HG02973 (cell line): Measurements from ENCODE around the gene IRS1.

Experiments
- ATAC-seq: cut with Tn5 transposase; IDR thresholded peaks from one replicate; pipeline ENCODE4 v1.9.1; 2021; ENCODE audit warnings: moderate library complexity; ENCODE audit not compliant: unreplicated experiment

The IRS1 gene

GRCh38 chr2:226727251-226727650, 72.4 kb downstream of the IRS1 start:
- no peak for ATAC-seq

DNA sequence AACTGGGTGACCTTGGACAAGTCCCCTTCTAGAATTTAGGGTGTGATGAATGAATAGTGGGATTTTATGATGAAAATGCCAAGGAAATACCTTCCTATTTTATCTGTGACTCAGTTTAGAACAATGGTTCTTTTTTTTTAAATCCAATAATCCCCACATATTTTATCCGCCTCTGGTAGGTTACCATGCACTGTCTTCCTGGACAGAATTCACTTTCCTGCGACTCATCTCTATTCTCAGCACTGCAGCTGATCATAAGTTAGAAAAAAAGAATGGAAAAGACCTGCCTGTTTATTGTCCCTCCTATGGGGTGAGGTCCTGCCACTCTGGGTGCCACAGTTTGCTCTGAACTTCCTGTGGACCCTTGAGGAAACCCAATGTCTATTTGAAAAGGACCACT, 73.1 kb downstream of the IRS1 start:
- no peak for ATAC-seq

GRCh38 chr2:226725126-226725860, 74.3 kb downstream of the IRS1 start:
- no peak for ATAC-seq

DNA sequence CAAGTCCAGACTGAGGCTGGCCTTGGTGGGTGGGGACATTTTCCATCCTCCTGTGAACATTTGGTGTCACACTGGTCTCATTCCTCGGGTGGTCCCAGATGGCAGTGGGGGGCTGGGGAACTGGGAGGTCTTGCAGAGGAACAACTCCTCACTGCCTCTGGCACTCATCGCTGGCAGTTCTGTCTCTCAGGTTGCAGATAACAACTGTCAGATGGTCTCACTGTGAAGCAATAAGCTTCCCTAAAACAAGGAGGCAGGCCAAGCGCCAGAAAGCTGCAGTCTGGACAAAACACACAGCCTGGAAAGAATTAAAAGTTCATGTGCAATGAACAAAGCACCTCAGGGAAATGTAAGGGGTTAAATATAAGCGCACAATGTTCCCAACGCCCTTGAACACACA, 78.1 kb downstream of the IRS1 start:
- no peak for ATAC-seq

DNA sequence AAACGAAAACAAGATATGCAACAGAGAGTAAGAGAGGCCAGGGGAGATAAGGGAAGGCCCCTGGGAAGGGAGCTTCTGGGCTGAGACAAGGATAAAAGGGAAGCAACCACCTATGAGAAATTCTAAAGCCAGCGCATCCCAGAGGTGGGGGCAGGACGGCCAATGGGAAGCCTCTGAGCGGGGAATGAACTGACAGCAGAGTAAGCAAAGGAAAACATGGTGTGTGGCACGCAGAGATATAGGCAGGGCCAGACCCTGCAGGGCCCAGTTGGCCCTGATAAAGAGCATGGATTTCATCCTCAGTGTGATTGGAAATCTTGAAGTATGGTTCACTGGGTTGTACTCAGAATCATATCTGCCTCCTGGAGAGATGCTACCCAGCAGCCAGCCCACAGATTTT, 78.7 kb downstream of the IRS1 start:
- no peak for ATAC-seq

- no peak for ATAC-seq
These were observed 81.9 kb downstream of the IRS1 start for GRCh38 chr2:226717719-226718118.

DNA sequence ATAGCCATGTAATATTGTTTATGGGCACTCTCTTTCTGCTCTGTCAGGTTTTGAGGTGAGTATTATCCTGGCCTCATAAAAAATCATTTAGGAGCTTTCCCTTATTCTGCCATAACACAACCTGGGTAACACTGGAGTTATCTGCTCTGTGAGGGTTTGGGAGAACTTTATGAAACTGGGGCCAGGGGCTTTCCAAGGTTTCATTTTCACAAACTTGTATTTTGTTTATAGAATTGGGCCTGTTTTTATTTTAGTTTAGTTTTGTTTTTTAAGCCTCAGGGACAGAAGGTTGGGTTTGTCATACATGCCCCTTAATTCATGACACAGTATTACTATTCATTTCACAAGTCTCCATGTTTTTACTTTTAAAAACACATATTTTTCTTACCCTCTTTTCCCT, 83.5 kb downstream of the IRS1 start:
- ATAC-seq = peak; percentile 58

GRCh38 chr2:226715347-226715990, 84.2 kb downstream of the IRS1 start:
- ATAC-seq = peak; percentile 13

- no peak for ATAC-seq
These were observed 86.7 kb downstream of the IRS1 start for GRCh38 chr2:226712941-226713340.

- ATAC-seq = no peak
These were observed 87.9 kb downstream of the IRS1 start for GRCh38 chr2:226711606-226712296.

- ATAC-seq = no peak
These were observed 92.1 kb downstream of the IRS1 start for GRCh38 chr2:226707499-226707898.

DNA sequence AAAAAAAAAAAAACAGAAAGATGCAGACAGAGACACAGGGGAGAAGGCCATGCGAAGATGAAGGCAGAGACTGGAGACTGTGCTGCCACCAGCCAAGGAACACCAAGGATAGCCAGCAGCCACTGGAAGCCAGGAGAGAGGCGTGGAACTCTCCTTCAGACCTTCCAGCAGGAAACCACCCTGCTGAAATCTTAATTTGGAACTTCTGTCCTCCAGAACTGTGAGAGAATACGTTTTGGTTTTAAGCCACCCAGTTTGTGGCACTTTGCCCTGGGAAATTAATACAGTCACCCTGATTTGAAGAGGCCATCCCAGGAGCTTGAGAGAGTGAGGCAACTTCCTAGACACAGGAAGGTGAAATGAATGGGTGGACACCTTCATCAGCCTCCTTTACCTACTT, 93.7 kb downstream of the IRS1 start:
- ATAC-seq = no peak

DNA sequence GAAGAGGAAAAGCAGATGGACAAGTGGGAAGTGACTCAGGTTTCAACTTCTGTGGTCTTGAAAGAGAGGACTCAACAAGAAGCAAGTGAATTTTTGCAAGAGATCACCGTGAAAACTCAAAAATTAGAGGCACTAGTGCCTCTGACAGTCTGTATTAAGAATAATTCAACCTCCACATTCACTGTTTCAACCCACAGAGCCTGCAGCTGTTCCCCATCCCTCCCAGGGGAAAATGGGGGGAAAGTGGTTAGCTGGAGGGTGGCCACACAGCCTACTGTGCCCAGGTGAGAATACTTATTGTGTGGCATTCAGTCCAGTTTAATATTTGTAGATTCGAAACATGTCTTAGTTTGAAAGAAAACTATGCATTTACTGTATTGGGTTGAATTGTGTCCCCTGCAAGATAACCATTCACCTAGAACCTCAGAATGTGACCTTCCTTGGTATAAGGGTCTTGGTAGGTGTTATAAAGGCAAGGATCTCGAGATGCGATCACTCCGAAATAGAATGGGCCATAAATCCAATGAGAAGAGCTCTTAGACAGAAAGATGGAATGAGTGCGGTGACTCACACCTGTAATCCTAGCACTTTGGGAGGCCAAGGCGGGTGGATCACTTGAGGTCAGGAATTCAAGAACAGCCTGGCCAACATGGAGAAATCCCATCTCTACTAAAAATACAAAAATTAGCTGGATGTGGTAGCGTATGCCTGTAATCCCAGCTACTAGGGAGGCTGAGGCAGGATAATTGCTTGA, 94.3 kb downstream of the IRS1 start:
- no peak for ATAC-seq

- no peak for ATAC-seq
These were observed 96.1 kb downstream of the IRS1 start for GRCh38 chr2:226703514-226703913.

GRCh38 chr2:226702376-226702775, 97.2 kb downstream of the IRS1 start:
- ATAC-seq = no peak

DNA sequence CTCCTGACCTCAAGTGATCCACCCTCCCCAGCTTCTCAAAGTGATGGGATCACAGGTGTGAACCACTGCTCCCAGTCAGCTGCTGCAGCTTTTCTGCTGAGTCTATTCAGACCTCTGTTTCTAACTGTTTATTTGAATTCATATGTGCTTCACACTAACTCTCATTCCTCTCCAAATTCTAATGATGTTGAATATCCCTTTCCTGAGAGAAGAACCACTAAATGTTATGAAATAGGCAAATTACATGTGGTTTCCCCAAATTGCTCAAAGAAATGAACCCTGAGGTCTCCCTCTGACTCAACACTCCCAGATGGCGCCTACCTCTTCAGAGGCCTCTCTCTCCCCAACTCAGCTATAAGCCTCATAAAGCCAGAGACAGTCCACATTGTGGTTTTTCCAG, 98.6 kb downstream of the IRS1 start:
- peak; percentile 75 for ATAC-seq

DNA sequence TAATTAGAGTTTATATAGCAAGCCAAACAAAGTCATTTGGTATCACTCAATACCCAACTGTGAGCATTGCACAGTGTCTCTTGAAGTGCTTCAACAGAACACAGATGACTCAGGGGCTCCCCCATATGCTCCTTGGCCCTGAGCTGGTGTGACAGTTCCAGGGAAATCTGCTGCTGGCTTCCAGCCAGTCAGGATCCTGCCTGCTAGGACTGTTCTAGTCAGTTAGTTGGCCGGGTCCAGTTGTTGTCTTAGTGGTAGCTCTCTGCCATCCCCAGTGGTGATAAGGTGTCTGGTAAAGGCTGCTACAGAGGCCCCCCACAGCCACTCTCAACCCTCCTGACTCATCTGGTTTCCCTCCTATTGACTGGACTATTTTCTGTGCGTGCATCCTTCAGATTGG, 100.3 kb downstream of the IRS1 start:
- no peak for ATAC-seq

- no peak for ATAC-seq
These were observed 100.9 kb downstream of the IRS1 start for GRCh38 chr2:226698671-226699070.

DNA sequence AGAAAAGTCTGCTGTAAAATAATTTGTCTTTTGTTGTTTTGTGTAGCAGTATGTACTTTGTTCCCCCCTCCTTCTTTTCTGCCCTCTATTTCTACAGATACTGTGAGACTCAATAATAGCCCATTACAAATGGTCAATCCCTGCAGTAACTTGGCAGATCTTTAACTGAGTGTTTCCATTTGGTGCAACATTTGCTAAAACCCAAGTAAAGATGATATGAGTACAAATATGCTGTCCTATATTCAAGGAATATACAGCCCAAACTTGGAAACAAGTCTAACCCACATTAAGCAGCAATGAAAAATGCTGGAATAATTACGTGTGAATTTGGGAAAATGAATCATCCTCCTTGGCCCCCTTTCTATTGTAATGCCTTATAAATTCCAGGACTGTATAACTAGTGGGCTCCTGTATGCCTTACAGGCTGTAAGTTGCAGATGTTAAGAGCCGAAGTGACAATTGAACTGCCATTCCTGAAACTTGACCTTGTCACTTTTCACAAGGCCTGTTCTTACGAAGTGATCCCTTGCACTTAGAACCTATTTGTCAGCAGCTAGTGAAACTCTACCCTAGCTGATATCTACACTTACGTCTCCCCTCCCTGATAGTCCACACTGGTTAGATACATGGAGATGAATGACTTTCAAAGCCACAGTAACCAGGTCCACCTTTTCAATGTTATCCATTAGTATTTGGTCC, 104.9 kb downstream of the IRS1 start:
- ATAC-seq = no peak

DNA sequence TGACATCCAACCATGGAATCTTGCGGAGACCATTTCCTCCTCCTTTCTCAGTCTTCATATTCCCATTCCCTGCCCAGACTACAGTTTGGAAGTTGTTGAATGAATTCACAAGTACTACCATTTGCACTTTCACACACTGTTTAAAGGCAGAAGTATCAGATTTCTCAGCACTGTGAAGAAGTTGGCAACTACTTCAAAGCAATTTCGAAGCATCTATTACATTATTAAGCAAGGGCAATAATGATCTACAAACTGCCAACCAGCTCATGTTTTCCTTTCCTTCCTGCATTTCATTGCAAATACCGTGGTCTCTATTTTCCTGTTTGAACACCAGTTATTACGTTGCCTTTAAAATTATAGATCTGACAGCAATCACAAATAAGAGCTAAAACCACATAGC, 105.5 kb downstream of the IRS1 start:
- ATAC-seq = no peak

- no peak for ATAC-seq
These were observed 106.1 kb downstream of the IRS1 start for GRCh38 chr2:226693521-226693920.
